ENCODE results near the gene ZNF648.
"Not testable (repeated sequence)": the region's sequence is repeated elsewhere in the genome, so short reads cannot be mapped to it uniquely, and the experiment has no call there.

Gene ZNF648

GRCh38 chr1:182015360-182015759 is 46.2 kb downstream of the ZNF648 start:
- no peak for DNase-seq

GRCh38 chr1:182010800-182011370 is 50.6 kb downstream of the ZNF648 start:
- not testable (repeated sequence) for DNase-seq

GRCh38 chr1:182005398-182005797 is 56.1 kb downstream of the ZNF648 start:
- not testable (repeated sequence) for DNase-seq

GRCh38 chr1:182004601-182005000 is 56.9 kb downstream of the ZNF648 start:
- no peak for DNase-seq

Measured in midbrain (tissue), 1 donor.